ENCODE measurements around the gene RELN.

RELN gene

DNA sequence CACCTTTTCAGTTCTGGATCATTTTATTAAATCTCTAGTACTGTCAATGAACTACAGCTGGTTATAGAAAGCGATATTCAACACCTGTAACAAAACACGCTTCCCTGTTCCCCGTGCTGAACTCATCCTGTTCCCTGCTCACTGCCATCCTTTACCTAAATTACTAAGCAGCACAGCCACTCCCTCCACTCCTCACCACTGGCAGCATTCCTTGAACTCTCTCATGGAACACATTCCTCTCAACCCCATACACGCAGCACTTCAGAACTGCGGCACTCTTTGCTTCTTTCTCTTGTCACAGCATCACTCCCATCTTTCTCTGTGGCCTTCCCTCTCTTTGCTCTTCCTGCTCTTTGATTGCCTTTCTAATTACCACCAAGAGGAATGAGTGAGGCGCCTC is 27.4 kb downstream of the RELN start:
- TF ChIP-seq, protein P1, sequence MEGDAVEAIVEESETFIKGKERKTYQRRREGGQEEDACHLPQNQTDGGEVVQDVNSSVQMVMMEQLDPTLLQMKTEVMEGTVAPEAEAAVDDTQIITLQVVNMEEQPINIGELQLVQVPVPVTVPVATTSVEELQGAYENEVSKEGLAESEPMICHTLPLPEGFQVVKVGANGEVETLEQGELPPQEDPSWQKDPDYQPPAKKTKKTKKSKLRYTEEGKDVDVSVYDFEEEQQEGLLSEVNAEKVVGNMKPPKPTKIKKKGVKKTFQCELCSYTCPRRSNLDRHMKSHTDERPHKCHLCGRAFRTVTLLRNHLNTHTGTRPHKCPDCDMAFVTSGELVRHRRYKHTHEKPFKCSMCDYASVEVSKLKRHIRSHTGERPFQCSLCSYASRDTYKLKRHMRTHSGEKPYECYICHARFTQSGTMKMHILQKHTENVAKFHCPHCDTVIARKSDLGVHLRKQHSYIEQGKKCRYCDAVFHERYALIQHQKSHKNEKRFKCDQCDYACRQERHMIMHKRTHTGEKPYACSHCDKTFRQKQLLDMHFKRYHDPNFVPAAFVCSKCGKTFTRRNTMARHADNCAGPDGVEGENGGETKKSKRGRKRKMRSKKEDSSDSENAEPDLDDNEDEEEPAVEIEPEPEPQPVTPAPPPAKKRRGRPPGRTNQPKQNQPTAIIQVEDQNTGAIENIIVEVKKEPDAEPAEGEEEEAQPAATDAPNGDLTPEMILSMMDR (IDR thresholded peaks at IDR 0.05; ENCODE audit: low read depth, low read length): no peak

DNA sequence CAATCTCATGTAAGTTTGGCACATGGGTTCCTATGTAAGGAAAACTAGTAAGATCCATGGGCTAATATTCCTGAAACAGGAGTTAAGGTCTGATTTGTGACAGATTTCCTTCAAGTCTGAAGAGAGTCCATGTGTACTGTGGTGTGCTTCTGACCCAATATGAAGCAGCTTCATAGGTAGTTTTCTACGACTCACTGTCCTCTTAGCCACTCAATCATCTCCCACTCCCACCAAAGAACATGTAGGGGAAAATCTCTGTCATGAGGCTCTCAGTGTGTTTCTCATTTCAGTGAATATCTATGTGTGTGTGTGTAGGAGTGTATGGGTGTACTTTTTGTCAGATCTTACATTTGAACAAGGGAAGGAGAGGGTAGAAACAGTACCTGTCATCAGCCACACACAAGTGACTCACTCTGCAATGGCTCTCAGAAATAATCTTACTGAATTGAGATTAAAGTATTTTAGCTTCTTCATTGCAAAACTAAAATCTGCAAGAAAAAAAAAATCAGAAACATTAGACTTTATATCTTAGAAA is 31.1 kb downstream of the RELN start:
- no peak overlapping the region for H3K4me3 ChIP-seq (ENCODE audit: low read depth, low read length)
- TF ChIP-seq, protein P1 (IDR thresholded peaks at IDR 0.05; ENCODE audit: low read depth, low read length): no peak

More for the DNA sequence above, 27.4 kb downstream of the RELN start:
- no peak overlapping the region for H3K4me3 ChIP-seq (ENCODE audit: low read depth, low read length)

DNA sequence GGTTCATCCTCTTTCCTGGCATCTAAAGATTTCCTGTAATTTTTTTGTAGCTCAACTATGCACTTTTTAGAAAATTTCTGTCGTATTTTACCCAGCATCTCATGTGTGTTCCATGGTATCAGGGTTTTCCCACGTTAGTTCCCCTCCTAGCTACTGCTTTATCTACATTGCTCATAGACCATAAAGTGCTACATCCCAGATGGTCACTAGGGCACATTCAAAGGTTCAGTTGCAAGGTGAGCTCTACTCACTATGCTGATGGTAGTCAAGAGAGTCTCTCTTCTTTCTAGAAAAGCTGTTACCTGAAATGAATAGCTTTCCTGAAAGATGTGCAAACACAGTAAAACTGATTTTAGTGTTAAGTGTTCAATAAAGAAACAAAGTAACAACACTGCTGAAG is 33.5 kb downstream of the RELN start:
- TF ChIP-seq, protein P1 (IDR thresholded peaks at IDR 0.05; ENCODE audit: low read depth, low read length): no peak
- no peak overlapping the region for H3K4me3 ChIP-seq (ENCODE audit: low read depth, low read length)

DNA sequence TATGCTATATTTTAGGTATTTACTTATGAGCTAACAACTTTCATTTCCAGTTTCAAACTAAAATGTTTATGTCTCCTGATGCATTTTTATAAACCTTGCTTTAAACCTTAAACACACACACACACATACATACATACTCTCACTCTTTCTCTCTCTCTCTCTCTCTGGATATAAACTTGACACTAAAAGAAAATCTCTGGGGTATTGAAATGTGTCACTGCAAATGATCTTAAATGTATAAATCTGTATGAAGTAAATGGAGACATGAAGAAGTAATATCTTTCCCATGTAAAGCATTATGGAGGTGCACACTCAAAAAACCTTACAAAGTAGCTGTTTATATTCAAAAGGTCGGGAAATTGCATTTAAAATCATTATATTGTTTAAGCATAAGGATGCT is 37.0 kb downstream of the RELN start:
- TF ChIP-seq, protein P1 (IDR thresholded peaks at IDR 0.05; ENCODE audit: low read depth, low read length): no peak
- no peak overlapping the region for H3K4me3 ChIP-seq (ENCODE audit: low read depth, low read length)

DNA sequence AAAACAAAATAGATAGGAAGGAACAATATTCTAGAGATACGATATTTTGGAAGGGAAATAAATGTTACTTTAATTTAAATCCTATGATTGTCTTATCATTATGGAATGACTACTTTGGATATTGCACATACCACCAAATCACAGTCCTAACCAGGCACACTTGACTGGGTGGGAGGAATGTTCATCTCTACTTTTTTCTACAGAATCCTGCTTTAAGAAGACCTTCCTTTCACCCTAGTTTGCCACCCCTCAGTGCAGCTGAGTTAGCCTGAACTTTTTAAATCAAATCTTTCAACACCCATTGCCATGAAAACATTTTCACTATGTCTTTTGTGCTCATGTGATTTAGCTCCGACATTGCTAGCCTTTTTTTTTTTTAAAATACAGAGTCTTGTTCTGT is 38.1 kb downstream of the RELN start:
- TF ChIP-seq, protein P1 (IDR thresholded peaks at IDR 0.05; ENCODE audit: low read depth, low read length): no peak
- H3K4me3 ChIP-seq (ENCODE audit: low read depth, low read length): no peak overlapping the region

DNA sequence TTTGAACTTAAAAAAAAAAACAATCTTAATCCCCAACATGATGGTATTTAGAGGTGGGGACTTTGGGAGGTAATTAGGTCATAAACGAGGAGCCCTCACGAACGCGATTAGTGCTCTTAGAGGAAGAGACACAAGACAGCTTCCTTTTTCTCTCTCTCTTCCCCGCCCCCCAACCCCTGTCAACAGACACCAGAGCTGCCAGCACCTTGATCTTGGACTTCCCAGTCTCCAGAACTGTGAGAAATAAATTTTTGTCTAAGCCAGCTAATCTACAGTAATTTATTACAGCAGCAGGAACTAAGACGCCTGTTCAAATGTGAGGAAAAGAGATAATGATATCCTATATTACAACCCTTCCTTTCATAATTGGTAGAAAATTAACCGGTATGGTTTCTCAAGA is 40.1 kb downstream of the RELN start:
- TF ChIP-seq, protein P1 (IDR thresholded peaks at IDR 0.05; ENCODE audit: low read depth, low read length): no peak
- no peak overlapping the region for H3K4me3 ChIP-seq (ENCODE audit: low read depth, low read length)

DNA sequence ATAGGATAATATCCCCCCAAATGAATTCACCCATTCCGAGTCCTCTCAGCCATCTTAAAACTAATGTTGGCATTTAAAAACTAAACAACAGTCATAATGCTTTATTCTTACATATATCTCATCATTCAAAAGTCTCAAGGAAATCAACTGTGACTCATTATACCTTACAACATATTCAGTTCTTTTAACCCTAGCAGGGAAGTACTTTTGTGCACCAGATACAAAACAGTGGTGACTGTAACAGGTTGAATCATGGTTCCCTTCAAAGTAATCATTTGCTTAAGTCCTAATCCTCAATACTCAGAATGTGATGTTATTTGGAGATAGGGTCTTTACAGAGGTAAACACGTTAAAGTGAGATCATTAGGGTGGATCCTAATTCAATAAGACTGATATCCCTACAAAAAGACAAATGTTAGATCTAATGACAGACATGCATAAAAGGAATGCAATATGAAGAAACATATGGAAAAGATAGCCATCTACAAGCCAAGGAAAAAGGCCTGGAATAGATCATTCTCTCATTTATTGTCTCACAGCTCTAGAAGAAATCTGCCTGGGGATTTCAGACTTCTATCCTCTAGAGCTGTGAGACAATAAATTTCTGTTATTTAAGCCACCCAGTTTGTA is 42.3 kb downstream of the RELN start:
- TF ChIP-seq, protein P1 (IDR thresholded peaks at IDR 0.05; ENCODE audit: low read depth, low read length): no peak
- H3K4me3 ChIP-seq (ENCODE audit: low read depth, low read length): no peak overlapping the region
